Fibroblast of pulmonary artery (primary cell): Measurements from ENCODE around the gene B4GALT4.
A peak's percentile ranks its signal among the peaks of the same experiment; 100 is the strongest.

Experiments used
- DNase-seq: peaks from one replicate; pipeline ENCODE4 v3.0.0-alpha.2; 2010; ENCODE audit warnings: low read depth
- H3K4me3 ChIP-seq: replicated peaks from 2 replicates; pipeline ENCODE4 v1.5.1; 2011; ENCODE audit warnings: low read depth, mild to moderate bottlenecking, control low read depth, low read length, moderate library complexity
- TF ChIP-seq, protein P1 (sequence below): IDR thresholded peaks from 2 replicates; pipeline ENCODE4 v1.5.1; 2011; ENCODE audit warnings: mild to moderate bottlenecking, control low read depth, low read length, inconsistent platforms; ENCODE audit errors: missing control alignments

Gene B4GALT4

GRCh38 chr3:119184111-119184510 is 56.6 kb downstream of the B4GALT4 start:
- no peak for DNase-seq
- TF ChIP-seq, protein P1, sequence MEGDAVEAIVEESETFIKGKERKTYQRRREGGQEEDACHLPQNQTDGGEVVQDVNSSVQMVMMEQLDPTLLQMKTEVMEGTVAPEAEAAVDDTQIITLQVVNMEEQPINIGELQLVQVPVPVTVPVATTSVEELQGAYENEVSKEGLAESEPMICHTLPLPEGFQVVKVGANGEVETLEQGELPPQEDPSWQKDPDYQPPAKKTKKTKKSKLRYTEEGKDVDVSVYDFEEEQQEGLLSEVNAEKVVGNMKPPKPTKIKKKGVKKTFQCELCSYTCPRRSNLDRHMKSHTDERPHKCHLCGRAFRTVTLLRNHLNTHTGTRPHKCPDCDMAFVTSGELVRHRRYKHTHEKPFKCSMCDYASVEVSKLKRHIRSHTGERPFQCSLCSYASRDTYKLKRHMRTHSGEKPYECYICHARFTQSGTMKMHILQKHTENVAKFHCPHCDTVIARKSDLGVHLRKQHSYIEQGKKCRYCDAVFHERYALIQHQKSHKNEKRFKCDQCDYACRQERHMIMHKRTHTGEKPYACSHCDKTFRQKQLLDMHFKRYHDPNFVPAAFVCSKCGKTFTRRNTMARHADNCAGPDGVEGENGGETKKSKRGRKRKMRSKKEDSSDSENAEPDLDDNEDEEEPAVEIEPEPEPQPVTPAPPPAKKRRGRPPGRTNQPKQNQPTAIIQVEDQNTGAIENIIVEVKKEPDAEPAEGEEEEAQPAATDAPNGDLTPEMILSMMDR: no peak
- H3K4me3 ChIP-seq: no peak overlapping the region

GRCh38 chr3:119181765-119182164 is 58.9 kb downstream of the B4GALT4 start:
- peak; percentile 15 for DNase-seq
- TF ChIP-seq, protein P1: no peak
- no peak overlapping the region for H3K4me3 ChIP-seq

GRCh38 chr3:119177321-119177720 is 63.4 kb downstream of the B4GALT4 start:
- no peak overlapping the region for H3K4me3 ChIP-seq
- TF ChIP-seq, protein P1: no peak
- DNase-seq: no peak

- TF ChIP-seq, protein P1: no peak
- no peak overlapping the region for H3K4me3 ChIP-seq
Observed at GRCh38 chr3:119176778-119177177, 63.9 kb downstream of the B4GALT4 start.

DNA sequence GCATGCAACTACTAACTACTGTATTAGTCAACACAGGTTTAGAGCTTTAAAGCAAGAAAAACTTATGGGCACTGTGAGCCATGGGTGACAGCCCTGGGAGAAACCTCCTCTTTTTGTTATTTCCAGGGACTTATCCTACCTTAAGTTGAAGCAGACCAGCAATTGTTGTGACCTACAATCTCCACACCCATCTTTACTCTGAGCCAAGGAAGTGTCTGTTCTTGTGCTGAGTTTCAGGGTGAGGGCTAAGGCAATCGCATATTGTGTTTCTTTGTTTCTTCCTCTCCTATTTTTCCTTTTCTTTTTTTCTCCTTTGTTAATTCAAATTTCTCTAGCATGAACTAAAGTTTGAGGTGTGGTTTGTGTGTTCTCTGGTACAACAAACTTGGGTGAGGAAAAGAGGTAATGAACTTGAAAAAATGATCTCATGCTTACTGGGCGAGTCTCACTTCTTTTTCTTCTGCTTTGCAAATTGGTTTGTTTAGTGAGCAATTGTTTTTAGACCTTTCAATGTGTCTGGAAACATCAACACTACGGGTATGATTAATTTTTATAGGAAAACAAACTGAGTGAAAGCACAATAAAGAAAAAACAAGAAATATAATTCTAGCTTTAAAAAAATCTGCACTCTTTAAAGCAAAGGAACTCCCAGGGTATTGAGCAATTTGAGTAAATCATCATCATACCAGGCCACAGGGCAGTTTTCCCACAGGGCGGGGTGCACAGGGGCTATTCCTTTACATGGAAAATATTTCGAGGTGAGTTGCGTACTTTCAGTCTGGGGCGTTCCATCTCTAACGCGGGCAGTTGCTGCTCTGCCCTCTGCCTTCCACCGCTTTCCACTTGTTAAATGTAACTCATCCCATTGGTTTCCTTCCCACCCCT is 64.6 kb downstream of the B4GALT4 start:
- TF ChIP-seq, protein P1: no peak
- peak; percentile 54 for DNase-seq
- H3K4me3 ChIP-seq: no peak overlapping the region

More at GRCh38 chr3:119176778-119177177, 63.9 kb downstream of the B4GALT4 start:
- no peak for DNase-seq

DNA sequence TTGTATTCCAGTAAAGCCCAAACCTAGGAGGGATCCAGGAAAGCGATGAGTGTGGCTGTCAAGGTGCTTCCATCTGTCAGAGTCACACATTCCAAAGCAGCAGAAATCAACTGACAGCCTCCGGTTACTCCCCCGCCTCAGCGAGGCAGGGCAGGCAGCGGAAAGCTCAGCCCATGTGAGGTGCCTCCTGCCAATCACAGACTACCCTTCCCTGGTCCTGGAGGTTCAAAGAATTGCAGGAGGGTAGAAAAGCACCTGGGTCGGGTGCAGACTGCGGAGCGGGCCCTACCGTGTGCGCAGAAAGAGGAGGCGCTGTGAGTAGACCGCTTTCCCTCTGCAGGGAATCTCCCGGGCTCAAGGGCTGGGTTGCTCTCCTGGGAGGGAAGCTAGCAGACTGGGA is 67.4 kb downstream of the B4GALT4 start, which contains the start of gene UPK1B:
Gene UPK1B (plus strand): TSS at position 274 of the 400 bp plus-strand sequence. CDS start 13,144 bp downstream, outside the sequence.
- no peak for DNase-seq
- H3K4me3 ChIP-seq: no peak within 1 kb of the TSS
- TF ChIP-seq, protein P1: no peak
